KOPT-K1 (cell line): ENCODE results near the gene POLK.
"Not testable (repeated sequence)": the region's sequence is repeated elsewhere in the genome, so short reads cannot be mapped to it uniquely, and the experiment has no call there.

Experiments
- H3K27ac ChIP-seq: fragments of 200-600 bp; sonication (generic); 2 replicates; pipeline ENCODE4 v1.5.1; 2016; ENCODE audit warnings: antibody characterized with exemption, mild to moderate bottlenecking, low read depth, low read length; ENCODE audit not compliant: poor library complexity, severe bottlenecking
- H3K36me3 ChIP-seq: fragments of 200-600 bp; sonication (generic); 2 replicates; pipeline ENCODE4 v1.5.1; 2017; ENCODE audit warnings: antibody characterized with exemption, mild to moderate bottlenecking, low read length, moderate library complexity; ENCODE audit not compliant: insufficient read depth
- H3K9me3 ChIP-seq: fragments of 200-600 bp; sonication (generic); 2 replicates; pipeline ENCODE4 v1.5.1; 2017; ENCODE audit warnings: antibody characterized with exemption, low read length, mild to moderate bottlenecking; ENCODE audit not compliant: insufficient read depth, poor library complexity, severe bottlenecking

The POLK gene

GRCh38 chr5:75511435-75512382 is at the start of gene POLK, which contains the start of gene CERT1:
Gene POLK, plus strand, starts transcription at chr5:75511891.
Gene CERT1, minus strand, starts transcription at chr5:75511629. Its CDS starts 422 bp downstream, at chr5:75511207.
- H3K36me3 ChIP-seq = no peaks in the 10 kb centered on the region
- peak within 1 kb of the TSS; percentile 77 for H3K27ac ChIP-seq
- H3K9me3 ChIP-seq = peaks cover 6% of the 10 kb centered on the region

- no peak overlapping the region for H3K27ac ChIP-seq
- H3K36me3 ChIP-seq = 0 out of 2 replicates have a peak, but pooled peaks cover 5% of the 10 kb centered on the region
Observed at GRCh38 chr5:75463726-75464125, 48.0 kb upstream of the POLK start.

GRCh38 chr5:75465480-75465879 is 46.2 kb upstream of the POLK start:
- Histone ChIP-seq H3K36me3 (no peaks in the 10 kb centered on the region), H3K9me3 (peaks cover 49% of the 10 kb centered on the region)

More at GRCh38 chr5:75463726-75464125, 48.0 kb upstream of the POLK start:
- H3K9me3 ChIP-seq = peaks cover 31% of the 10 kb centered on the region

GRCh38 chr5:75466006-75466716 is 45.5 kb upstream of the POLK start:
- Histone ChIP-seq H3K27ac (peak overlapping the region; percentile 32), H3K36me3 (no peaks in the 10 kb centered on the region), H3K9me3 (peaks cover 55% of the 10 kb centered on the region)

More at GRCh38 chr5:75465480-75465879, 46.2 kb upstream of the POLK start:
- H3K27ac ChIP-seq = peak overlapping the region; percentile 32

- no peaks in the 10 kb centered on the region for H3K36me3 ChIP-seq
- H3K9me3 ChIP-seq = peaks cover 49% of the 10 kb centered on the region
Observed at GRCh38 chr5:75468593-75468992, 43.1 kb upstream of the POLK start.

GRCh38 chr5:75469017-75469416 is 42.7 kb upstream of the POLK start:
- no peaks in the 10 kb centered on the region for H3K36me3 ChIP-seq
- H3K27ac ChIP-seq = no peak overlapping the region
- peaks cover 49% of the 10 kb centered on the region for H3K9me3 ChIP-seq

More at GRCh38 chr5:75468593-75468992, 43.1 kb upstream of the POLK start:
- no peak overlapping the region for H3K27ac ChIP-seq

- no peak overlapping the region for H3K27ac ChIP-seq
Observed at GRCh38 chr5:75471193-75471592, 40.5 kb upstream of the POLK start.

GRCh38 chr5:75472973-75473372 is 38.7 kb upstream of the POLK start:
- Histone ChIP-seq H3K36me3 (no peaks in the 10 kb centered on the region), H3K9me3 (peaks cover 33% of the 10 kb centered on the region)

More at GRCh38 chr5:75471193-75471592, 40.5 kb upstream of the POLK start:
- Histone ChIP-seq H3K36me3 (no peaks in the 10 kb centered on the region), H3K9me3 (peaks cover 49% of the 10 kb centered on the region)

GRCh38 chr5:75473463-75473862 is 38.2 kb upstream of the POLK start:
- Histone ChIP-seq H3K9me3 (peaks cover 29% of the 10 kb centered on the region), H3K36me3 (no peaks in the 10 kb centered on the region), H3K27ac (no peak overlapping the region)

More at GRCh38 chr5:75472973-75473372, 38.7 kb upstream of the POLK start:
- no peak overlapping the region for H3K27ac ChIP-seq

GRCh38 chr5:75475364-75475763 is 36.3 kb upstream of the POLK start:
- Histone ChIP-seq H3K36me3 (0 out of 2 replicates have a peak, but pooled peaks cover 3% of the 10 kb centered on the region), H3K9me3 (peaks cover 15% of the 10 kb centered on the region), H3K27ac (no peak overlapping the region)

GRCh38 chr5:75481024-75481423 is 30.7 kb upstream of the POLK start:
- Histone ChIP-seq H3K36me3 (0 out of 2 replicates have a peak, but pooled peaks cover 3% of the 10 kb centered on the region), H3K9me3 (peaks cover 46% of the 10 kb centered on the region), H3K27ac (no peak overlapping the region)

- Histone ChIP-seq H3K9me3 (peaks cover 60% of the 10 kb centered on the region), H3K27ac (no peak overlapping the region), H3K36me3 (0 out of 2 replicates have a peak, but pooled peaks cover 3% of the 10 kb centered on the region)
Observed at GRCh38 chr5:75482482-75482881, 29.2 kb upstream of the POLK start.

GRCh38 chr5:75484605-75485004 is 27.1 kb upstream of the POLK start:
- H3K9me3 ChIP-seq = peaks cover 71% of the 10 kb centered on the region
- no peak overlapping the region for H3K27ac ChIP-seq
- 0 out of 2 replicates have a peak, but pooled peaks cover under 1% of the 10 kb centered on the region for H3K36me3 ChIP-seq

- H3K9me3 ChIP-seq = peaks cover 47% of the 10 kb centered on the region
- H3K27ac ChIP-seq = not testable (repeated sequence)
- peaks cover 30% of the 10 kb centered on the region for H3K36me3 ChIP-seq
Observed at GRCh38 chr5:75489847-75490246, 21.8 kb upstream of the POLK start.

- H3K36me3 ChIP-seq = peaks cover 37% of the 10 kb centered on the region
- H3K9me3 ChIP-seq = peaks cover 35% of the 10 kb centered on the region
- H3K27ac ChIP-seq = no peak overlapping the region
Observed at GRCh38 chr5:75491621-75492020, 20.1 kb upstream of the POLK start.
